ENCODE results near the gene ERGIC1.

ERGIC1 gene

GRCh38 chr5:172864747-172865146 is 30.7 kb downstream of the ERGIC1 start:
- Histone ChIP-seq H3K4me3 (IDR thresholded peaks at IDR 0.05; ENCODE audit: insufficient read depth, low read depth, low read length) (no peak overlapping the region), H3K9ac (no peak overlapping the region), H3K36me3 (ENCODE audit: insufficient read depth) (no peaks in the 10 kb centered on the region), H3K4me1 (ENCODE audit: low read depth, poor library complexity, severe bottlenecking) (no peaks in the 10 kb centered on the region), H4K20me1 (ENCODE audit: insufficient read depth) (peaks cover 8% of the 10 kb centered on the region; the same call in 1 of the 2 replicates), H3K27ac (no peak overlapping the region), H3K27me3 (ENCODE audit: insufficient read depth, low read depth) (no peaks in the 10 kb centered on the region), H2AFZ (ENCODE audit: low read depth) (no peak overlapping the region), H3K4me2 (no peak overlapping the region), H3K79me2 (ENCODE audit: insufficient read depth, low read depth) (0 out of 2 replicates have a peak, but pooled peaks cover 5% of the 10 kb centered on the region)
- TF ChIP-seq CTCF (conservative IDR thresholded peaks at IDR 0.05; ENCODE audit: low read depth, low read length), result no peak

DNA sequence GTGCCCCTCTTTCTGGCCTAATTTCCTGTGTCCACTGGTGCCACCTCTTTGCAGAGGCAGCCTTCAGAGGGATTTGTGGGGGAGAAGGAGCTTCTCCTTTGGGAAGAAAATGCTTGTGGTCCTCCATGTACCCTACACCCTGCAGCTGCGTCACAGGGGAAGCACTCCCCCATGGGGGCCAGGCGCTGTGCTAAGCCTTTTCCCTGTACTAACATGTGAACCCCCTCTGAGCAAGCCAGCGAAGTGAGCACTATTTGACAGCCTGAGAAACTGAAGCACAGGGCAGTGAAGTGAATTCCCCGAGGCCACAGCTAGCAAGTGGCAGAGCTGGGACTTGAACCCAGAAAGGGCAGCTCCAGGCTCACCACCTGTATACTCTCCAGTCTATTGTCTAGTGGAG is 32.3 kb downstream of the ERGIC1 start:
- Histone ChIP-seq H2AFZ (ENCODE audit: low read depth) (no peak overlapping the region), H3K4me3 (IDR thresholded peaks at IDR 0.05; ENCODE audit: insufficient read depth, low read depth, low read length) (no peak overlapping the region), H3K27me3 (ENCODE audit: insufficient read depth, low read depth) (no peaks in the 10 kb centered on the region), H4K20me1 (ENCODE audit: insufficient read depth) (peaks cover 8% of the 10 kb centered on the region; the same call in 1 of the 2 replicates), H3K4me2 (no peak overlapping the region), H3K36me3 (ENCODE audit: insufficient read depth) (no peaks in the 10 kb centered on the region), H3K4me1 (ENCODE audit: low read depth, poor library complexity, severe bottlenecking) (no peaks in the 10 kb centered on the region), H3K27ac (no peak overlapping the region), H3K79me2 (ENCODE audit: insufficient read depth, low read depth) (peaks cover 5% of the 10 kb centered on the region; the same call in 1 of the 2 replicates), H3K9ac (no peak overlapping the region)
- no peak for TF ChIP-seq CTCF (conservative IDR thresholded peaks at IDR 0.05; ENCODE audit: low read depth, low read length)

DNA sequence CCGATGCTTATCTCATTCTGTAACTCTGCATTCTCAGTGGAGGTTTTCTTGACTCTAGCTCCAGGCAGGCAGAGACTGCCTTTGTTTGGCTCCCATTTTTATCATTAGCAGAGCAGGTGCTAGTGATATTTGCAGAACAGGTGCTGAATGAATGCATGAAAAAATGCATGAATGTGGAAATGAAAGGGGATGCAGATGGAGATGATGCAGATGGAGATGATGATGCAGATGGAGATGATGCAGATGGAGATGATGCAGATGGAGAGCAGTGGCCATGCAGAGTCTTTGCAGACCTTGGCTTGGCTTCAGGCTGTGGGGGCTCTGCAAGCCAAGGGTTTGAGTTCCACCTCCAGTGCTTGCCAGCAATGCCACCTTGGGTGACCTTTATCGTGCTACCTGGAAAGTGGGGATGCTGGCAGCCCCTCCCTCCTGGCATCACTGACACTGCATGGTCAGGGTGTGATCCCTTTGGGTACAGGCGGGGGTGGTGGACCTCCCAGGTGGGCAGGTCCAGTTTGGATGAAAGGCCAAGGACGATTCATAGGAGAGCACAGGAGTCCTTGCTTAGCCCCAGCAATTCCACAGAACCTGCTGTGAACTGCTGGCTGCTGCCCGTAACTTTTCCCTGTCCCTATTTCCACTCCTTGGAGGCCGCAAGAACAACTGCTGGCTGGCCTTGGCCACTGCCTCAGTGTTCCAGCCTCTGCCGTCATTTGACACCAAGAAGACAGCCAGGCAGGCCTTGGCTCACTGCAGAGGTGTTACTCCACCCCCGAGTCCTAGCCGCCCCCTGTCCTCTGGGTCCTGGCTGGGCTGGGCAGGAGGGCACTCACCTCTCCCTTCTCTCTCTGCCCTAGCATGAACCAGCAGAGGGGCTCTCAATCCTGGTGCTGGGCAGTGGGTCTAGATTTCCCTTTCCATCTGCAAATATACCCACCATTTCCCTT is 33.0 kb downstream of the ERGIC1 start:
- no peak for TF ChIP-seq CTCF (conservative IDR thresholded peaks at IDR 0.05; ENCODE audit: low read depth, low read length)

GRCh38 chr5:172867761-172868435 is 33.8 kb downstream of the ERGIC1 start:
- H2AFZ ChIP-seq (ENCODE audit: low read depth), result no peak overlapping the region
- no peak for TF ChIP-seq CTCF (conservative IDR thresholded peaks at IDR 0.05; ENCODE audit: low read depth, low read length)
- H3K36me3 ChIP-seq (ENCODE audit: insufficient read depth), result no peaks in the 10 kb centered on the region
- H3K4me2 ChIP-seq, result no peak overlapping the region
- no peak overlapping the region for H3K4me3 ChIP-seq (IDR thresholded peaks at IDR 0.05; ENCODE audit: insufficient read depth, low read depth, low read length)
- H3K79me2 ChIP-seq (ENCODE audit: insufficient read depth, low read depth), result peaks cover 9% of the 10 kb centered on the region; the same call in 1 of the 2 replicates
- H3K9ac ChIP-seq, result no peak overlapping the region
- peaks cover 8% of the 10 kb centered on the region; the same call in 1 of the 2 replicates for H4K20me1 ChIP-seq (ENCODE audit: insufficient read depth)
- H3K4me1 ChIP-seq (ENCODE audit: low read depth, poor library complexity, severe bottlenecking), result no peaks in the 10 kb centered on the region
- H3K27me3 ChIP-seq (ENCODE audit: insufficient read depth, low read depth), result no peaks in the 10 kb centered on the region
- H3K27ac ChIP-seq, result no peak overlapping the region

More for the DNA sequence above, 33.0 kb downstream of the ERGIC1 start:
- H4K20me1 ChIP-seq (ENCODE audit: insufficient read depth), result peaks cover 8% of the 10 kb centered on the region; the same call in 1 of the 2 replicates
- H3K79me2 ChIP-seq (ENCODE audit: insufficient read depth, low read depth), result peaks cover 8% of the 10 kb centered on the region; the same call in 1 of the 2 replicates
- no peak overlapping the region for H3K9ac ChIP-seq
- no peaks in the 10 kb centered on the region for H3K36me3 ChIP-seq (ENCODE audit: insufficient read depth)
- H3K27me3 ChIP-seq (ENCODE audit: insufficient read depth, low read depth), result no peaks in the 10 kb centered on the region
- H2AFZ ChIP-seq (ENCODE audit: low read depth), result no peak overlapping the region
- H3K4me3 ChIP-seq (IDR thresholded peaks at IDR 0.05; ENCODE audit: insufficient read depth, low read depth, low read length), result no peak overlapping the region
- H3K4me2 ChIP-seq, result no peak overlapping the region
- no peak overlapping the region for H3K27ac ChIP-seq
- H3K4me1 ChIP-seq (ENCODE audit: low read depth, poor library complexity, severe bottlenecking), result no peaks in the 10 kb centered on the region

All from KMS-11 (cell line).